Measurements from ENCODE around the gene MALAT1.
A peak's percentile ranks its signal among the peaks of the same experiment; 100 is the strongest.

Gene MALAT1

GRCh38 chr11:65554057-65554818 lies 55.4 kb downstream of the MALAT1 start:
- H3K27ac Mint-ChIP-seq = no peak overlapping the region
- H3K36me3 Mint-ChIP-seq (ENCODE audit: low read depth) = peaks cover 1% of the 10 kb centered on the region
- no peak for TF ChIP-seq CTCF (IDR thresholded peaks at IDR 0.05)
- peaks cover 48% of the 10 kb centered on the region for H3K27me3 Mint-ChIP-seq (ENCODE audit: low read depth, poor library complexity)
- H3K9me3 Mint-ChIP-seq = no peaks in the 10 kb centered on the region
- peak overlapping the region; percentile 56 for H3K4me3 Mint-ChIP-seq
- DNase-seq = no peak
- peaks cover 65% of the 10 kb centered on the region for H3K4me1 Mint-ChIP-seq

- Mint-ChIP-seq H3K27me3 (ENCODE audit: low read depth, poor library complexity) (peaks cover 41% of the 10 kb centered on the region), H3K4me3 (peak overlapping the region; percentile 47), H3K9me3 (no peaks in the 10 kb centered on the region), H3K36me3 (ENCODE audit: low read depth) (no peaks in the 10 kb centered on the region), H3K27ac (no peak overlapping the region), H3K4me1 (peaks cover 70% of the 10 kb centered on the region)
- no peak for DNase-seq
- no peak for TF ChIP-seq CTCF (IDR thresholded peaks at IDR 0.05)
Measured at GRCh38 chr11:65554842-65555430, 56.1 kb downstream of the MALAT1 start.

- no peaks in the 10 kb centered on the region for H3K9me3 Mint-ChIP-seq
- H3K4me1 Mint-ChIP-seq = peaks cover 76% of the 10 kb centered on the region
- no peak overlapping the region for H3K27ac Mint-ChIP-seq
- H3K27me3 Mint-ChIP-seq (ENCODE audit: low read depth, poor library complexity) = peaks cover 36% of the 10 kb centered on the region
- no peak for DNase-seq
- peak overlapping the region; percentile 66 for H3K4me3 Mint-ChIP-seq
- TF ChIP-seq CTCF (IDR thresholded peaks at IDR 0.05) = no peak
- H3K36me3 Mint-ChIP-seq (ENCODE audit: low read depth) = no peaks in the 10 kb centered on the region
Measured at GRCh38 chr11:65555693-65556231, 56.9 kb downstream of the MALAT1 start.

All from nephron progenitor cell (in vitro differentiated cells).